Neutrophil (primary cell): ENCODE data around the gene TAGLN.

Source experiments
- H3K27ac ChIP-seq: fragments of 200-600 bp; sonication (generic); 2 replicates; pipeline ENCODE4 v1.5.1; 2016; ENCODE audit warnings: mild to moderate bottlenecking, moderate library complexity
- H3K27me3 ChIP-seq: fragments of 200-600 bp; sonication (generic); 2 replicates; pipeline ENCODE4 v1.6.0; 2016; ENCODE audit warnings: mild to moderate bottlenecking
- H3K36me3 ChIP-seq: fragments of 200-600 bp; sonication (generic); 2 replicates; pipeline ENCODE4 v1.5.1; 2017
- H3K4me1 ChIP-seq, 2 experiments: fragments of 200-600 bp in 1 of 2; sonication (generic) in 1 of 2; 1 replicate in 1 of 2; 2 replicates in 1 of 2; pipeline versions ENCODE4 v1.5.1 to v1.6.1; 2013 to 2016; ENCODE audit warnings: low read depth in 1 of 2, low read length in 1 of 2, mild to moderate bottlenecking in 1 of 2, moderate library complexity in 1 of 2; ENCODE audit not compliant: control insufficient read depth in 1 of 2, insufficient read depth in 1 of 2
- H3K4me3 ChIP-seq, 2 experiments: fragments of 200-600 bp in 1 of 2; sonication (generic) in 1 of 2; 1 replicate in 1 of 2; 2 replicates in 1 of 2; pipeline ENCODE4 v1.5.1; 2013 to 2016; ENCODE audit warnings: low read depth in 1 of 2, low read length in 1 of 2, mild to moderate bottlenecking in 1 of 2, moderate library complexity in 1 of 2
- H3K9me3 ChIP-seq: fragments of 200-600 bp; sonication (generic); 2 replicates; pipeline ENCODE4 v1.5.1; 2016
- CTCF ChIP-seq: fragments of 200-600 bp; sonication (generic); IDR thresholded peaks from 2 replicates; pipeline ENCODE4 v1.5.1; 2016; ENCODE audit warnings: antibody characterized with exemption

Gene TAGLN

GRCh38 chr11:117177534-117178209 is 21.5 kb upstream of the TAGLN start:
- peaks cover 4% of the 10 kb centered on the region for H3K36me3 ChIP-seq
- H3K9me3 ChIP-seq, result no peaks in the 10 kb centered on the region
- no peak for TF ChIP-seq CTCF
- peaks cover 16 to 19% of the 10 kb centered on the region in 2 experiments for H3K4me1 ChIP-seq
- H3K27ac ChIP-seq, result no peak overlapping the region
- peak overlapping the region; percentile 68 to 76 for H3K4me3 ChIP-seq
- H3K27me3 ChIP-seq, result peaks cover 10% of the 10 kb centered on the region

GRCh38 chr11:117178210-117179034 is 20.7 kb upstream of the TAGLN start, which contains the start of gene SIDT2:
TSS of gene SIDT2 (plus strand) at chr11:117178743. CDS start at chr11:117179264, 521 bp downstream.
- H3K36me3 ChIP-seq, result peaks cover 4% of the 10 kb centered on the region
- peaks cover 10% of the 10 kb centered on the region for H3K27me3 ChIP-seq
- H3K4me3 ChIP-seq, result peak within 1 kb of the TSS; percentile 68 to 76
- H3K4me1 ChIP-seq, result peaks cover 16 to 19% of the 10 kb centered on the region in 2 experiments
- H3K27ac ChIP-seq, result peak within 1 kb of the TSS; percentile 80
- peak; percentile 16 for TF ChIP-seq CTCF
- no peaks in the 10 kb centered on the region for H3K9me3 ChIP-seq

- Histone ChIP-seq H3K27ac (peak overlapping the region; percentile 80), H3K36me3 (peaks cover 4% of the 10 kb centered on the region), H3K4me1 (peaks cover 16 to 19% of the 10 kb centered on the region in 2 experiments), H3K27me3 (peaks cover 10% of the 10 kb centered on the region), H3K4me3 (peak overlapping the region; percentile 68 to 76), H3K9me3 (no peaks in the 10 kb centered on the region)
- no peak for TF ChIP-seq CTCF
These were observed 19.8 kb upstream of the TAGLN start for GRCh38 chr11:117179048-117179999.

GRCh38 chr11:117180020-117180419 is 19.1 kb upstream of the TAGLN start:
- H3K36me3 ChIP-seq, result peaks cover 4% of the 10 kb centered on the region
- no peak for TF ChIP-seq CTCF
- no peak overlapping the region for H3K4me3 ChIP-seq
- peaks cover 10% of the 10 kb centered on the region for H3K27me3 ChIP-seq
- H3K27ac ChIP-seq, result peak overlapping the region; percentile 80
- peaks cover 16 to 19% of the 10 kb centered on the region in 2 experiments for H3K4me1 ChIP-seq
- no peaks in the 10 kb centered on the region for H3K9me3 ChIP-seq
